Stimulated activated naive B cell treated with anti-CD40 and anti-IgM and Interleukin-4, amounts not matched to agents 10 μg/mL and 1 μg/mL and 100 μg/mL, for 72 hours (primary cell): ENCODE measurements around the gene C9.
"Not testable (repeated sequence)": the region's sequence is repeated elsewhere in the genome, so short reads cannot be mapped to it uniquely, and the experiment has no call there.

ENCODE experiments used
- ATAC-seq, 2 donors: fragments of 150-1000 bp; cut with Tn5 transposase; replicated peaks; 2 replicates each; pipeline ENCODE4 v1.10.0; 2021; ENCODE audit warnings: moderate library complexity in 1 of 2
- DNase-seq: peaks from one replicate; pipeline ENCODE4 v3.0.0; 2021
- H3K27ac Mint-ChIP-seq: one replicate; pipeline ENCODE4 v1.8.0; 2022; ENCODE audit warnings: mild to moderate bottlenecking, mixed read lengths
- H3K27me3 Mint-ChIP-seq, 2 donors: one replicate each; pipeline ENCODE4 v1.8.0; 2022; ENCODE audit warnings: mixed read lengths in 2 of 2
- H3K36me3 Mint-ChIP-seq, 2 donors: one replicate each; pipeline ENCODE4 v1.8.0; 2022; ENCODE audit warnings: mixed read lengths in 2 of 2, mild to moderate bottlenecking in 1 of 2
- H3K4me1 Mint-ChIP-seq, 2 donors: one replicate each; pipeline ENCODE4 v1.8.0; 2022; ENCODE audit warnings: mixed read lengths in 2 of 2, mild to moderate bottlenecking in 1 of 2
- H3K4me3 Mint-ChIP-seq, 2 donors: one replicate each; pipeline ENCODE4 v1.8.0; 2022; ENCODE audit warnings: mild to moderate bottlenecking in 2 of 2, mixed read lengths in 2 of 2, moderate library complexity in 1 of 2
- H3K9me3 Mint-ChIP-seq, 2 donors: one replicate each; pipeline ENCODE4 v1.8.0; 2022; ENCODE audit warnings: mixed read lengths in 2 of 2, mild to moderate bottlenecking in 1 of 2

C9 gene

GRCh38 chr5:39362646-39363045 lies 1.6 kb downstream of the C9 start:
- Mint-ChIP-seq H3K36me3 (no peaks in the 10 kb centered on the region), H3K4me3 (no peak overlapping the region), H3K27ac (no peak overlapping the region), H3K4me1 (no peaks in the 10 kb centered on the region), H3K9me3 (peaks cover 0 to 3% of the 10 kb centered on the region in 2 donors), H3K27me3 (peaks cover under 1 to 4% of the 10 kb centered on the region in 2 donors)
- DNase-seq (no peak), ATAC-seq (no peak)

DNA sequence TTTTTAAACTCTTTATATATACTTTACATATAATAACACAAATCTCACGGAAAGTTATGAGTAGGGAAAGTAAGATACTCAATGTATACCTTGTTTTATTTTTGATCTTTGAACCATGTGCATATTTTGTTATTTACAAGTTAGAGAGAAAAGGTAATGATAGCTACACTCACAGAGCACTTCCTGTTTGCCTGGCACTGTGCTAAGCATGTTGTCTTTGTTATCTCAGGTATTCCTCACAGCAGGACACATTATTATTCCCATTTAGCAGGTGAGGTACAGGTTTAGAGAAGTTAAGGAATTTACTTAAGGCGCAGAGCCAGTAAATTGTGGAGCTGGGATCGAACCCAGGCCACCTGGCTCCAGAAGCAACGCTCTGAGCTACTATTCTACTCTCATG lies 3.0 kb downstream of the C9 start:
- H3K4me1 Mint-ChIP-seq, result no peaks in the 10 kb centered on the region
- peaks cover 0 to 3% of the 10 kb centered on the region in 2 donors for H3K9me3 Mint-ChIP-seq
- H3K4me3 Mint-ChIP-seq, result no peak overlapping the region
- no peak overlapping the region for H3K27ac Mint-ChIP-seq
- DNase-seq, result no peak
- no peaks in the 10 kb centered on the region for H3K36me3 Mint-ChIP-seq
- H3K27me3 Mint-ChIP-seq, result peaks cover 0 to 11% of the 10 kb centered on the region in 2 donors
- no peak for ATAC-seq

- Mint-ChIP-seq H3K4me1 (no peaks in the 10 kb centered on the region), H3K27ac (no peak overlapping the region)
These were observed 3.7 kb downstream of the C9 start for GRCh38 chr5:39360471-39361111.

DNA sequence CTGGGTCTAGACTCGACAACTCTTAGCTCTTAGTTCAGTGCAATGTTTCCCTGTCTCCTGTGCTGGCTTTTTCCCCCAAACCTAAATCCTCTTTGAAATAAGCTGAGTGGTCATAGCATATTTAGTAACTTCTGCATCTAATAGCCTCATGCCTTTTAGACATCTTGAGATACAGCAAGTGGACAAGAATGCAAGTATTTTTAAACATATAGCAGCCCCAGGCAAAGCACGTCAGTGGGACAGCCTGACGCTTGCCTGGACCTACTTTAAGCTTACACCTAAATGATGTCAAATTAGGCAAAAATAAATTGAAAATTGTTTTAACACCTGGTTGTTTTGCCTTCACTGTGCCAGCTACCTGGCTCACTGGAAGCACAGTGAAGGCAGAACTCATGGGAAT lies 8.0 kb downstream of the C9 start:
- no peak for ATAC-seq
- H3K4me1 Mint-ChIP-seq, result peaks cover 3 to 11% of the 10 kb centered on the region in 2 donors
- H3K27me3 Mint-ChIP-seq, result peaks cover 0 to 11% of the 10 kb centered on the region in 2 donors
- H3K27ac Mint-ChIP-seq, result no peak overlapping the region
- H3K9me3 Mint-ChIP-seq, result peaks cover 14 to 16% of the 10 kb centered on the region in 2 donors
- H3K36me3 Mint-ChIP-seq, result peaks cover 0 to 3% of the 10 kb centered on the region in 2 donors
- no peak overlapping the region for H3K4me3 Mint-ChIP-seq
- DNase-seq, result no peak

More at GRCh38 chr5:39360471-39361111, 3.7 kb downstream of the C9 start:
- H3K36me3 Mint-ChIP-seq, result no peaks in the 10 kb centered on the region
- DNase-seq, result no peak
- H3K9me3 Mint-ChIP-seq, result peaks cover 0 to 3% of the 10 kb centered on the region in 2 donors
- no peak overlapping the region for H3K4me3 Mint-ChIP-seq
- no peak for ATAC-seq
- peaks cover 0 to 11% of the 10 kb centered on the region in 2 donors for H3K27me3 Mint-ChIP-seq

- Mint-ChIP-seq H3K27ac (no peak overlapping the region), H3K4me3 (no peak overlapping the region), H3K36me3 (peaks cover 0 to 3% of the 10 kb centered on the region in 2 donors), H3K27me3 (peaks cover 0 to 11% of the 10 kb centered on the region in 2 donors), H3K4me1 (peaks cover 3 to 11% of the 10 kb centered on the region in 2 donors), H3K9me3 (peaks cover 16% of the 10 kb centered on the region in 2 donors)
- ATAC-seq, result no peak
- DNase-seq, result no peak
These were observed 9.0 kb downstream of the C9 start for GRCh38 chr5:39355324-39355723.

DNA sequence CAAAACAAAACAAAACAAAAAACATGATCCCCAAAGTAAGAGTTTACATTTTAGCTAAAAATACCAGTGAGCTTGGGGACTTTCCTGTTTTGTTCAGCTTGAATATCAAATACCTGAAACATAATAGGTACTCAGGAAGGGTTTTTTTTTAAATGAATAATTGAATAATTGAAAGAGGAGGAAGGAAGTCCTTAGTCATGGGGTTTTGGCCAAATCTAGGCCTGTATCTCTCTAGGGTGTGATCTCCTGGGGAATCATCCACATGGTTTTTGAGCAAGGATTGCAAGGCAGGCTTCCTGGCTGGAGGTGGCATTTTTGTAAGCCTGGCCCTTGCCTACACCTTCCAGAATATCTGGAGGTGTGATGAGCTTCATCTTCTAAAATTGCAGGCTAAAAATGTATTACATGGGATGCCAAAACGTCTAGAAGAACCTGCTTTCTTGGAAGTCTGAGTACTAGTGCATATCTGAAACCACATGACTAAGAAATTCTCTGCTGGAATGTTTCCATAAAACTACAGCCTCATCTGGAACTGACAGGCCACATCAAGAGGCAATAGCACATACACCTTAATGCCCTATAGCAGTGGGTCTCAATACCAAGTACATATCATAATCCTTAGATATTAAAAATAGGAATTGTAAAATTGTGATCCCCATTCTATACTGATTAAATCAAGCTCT lies 10.4 kb downstream of the C9 start:
- H3K4me3 Mint-ChIP-seq, result no peak overlapping the region
- H3K27ac Mint-ChIP-seq, result no peak overlapping the region
- H3K27me3 Mint-ChIP-seq, result peaks cover 0 to 11% of the 10 kb centered on the region in 2 donors
- peaks cover 3 to 11% of the 10 kb centered on the region in 2 donors for H3K4me1 Mint-ChIP-seq
- H3K9me3 Mint-ChIP-seq, result peaks cover 24 to 28% of the 10 kb centered on the region in 2 donors
- H3K36me3 Mint-ChIP-seq, result peaks cover 0 to 3% of the 10 kb centered on the region in 2 donors
- ATAC-seq (peak; percentile 82 to 84), DNase-seq (no peak)

GRCh38 chr5:39352951-39353350 lies 11.3 kb downstream of the C9 start:
- Mint-ChIP-seq H3K4me3 (no peak overlapping the region), H3K36me3 (peaks cover 0 to 3% of the 10 kb centered on the region in 2 donors), H3K4me1 (peaks cover 3 to 11% of the 10 kb centered on the region in 2 donors), H3K27me3 (peaks cover 0 to 11% of the 10 kb centered on the region in 2 donors), H3K9me3 (peaks cover 24 to 28% of the 10 kb centered on the region in 2 donors), H3K27ac (no peak overlapping the region)
- ATAC-seq, result no peak
- no peak for DNase-seq

DNA sequence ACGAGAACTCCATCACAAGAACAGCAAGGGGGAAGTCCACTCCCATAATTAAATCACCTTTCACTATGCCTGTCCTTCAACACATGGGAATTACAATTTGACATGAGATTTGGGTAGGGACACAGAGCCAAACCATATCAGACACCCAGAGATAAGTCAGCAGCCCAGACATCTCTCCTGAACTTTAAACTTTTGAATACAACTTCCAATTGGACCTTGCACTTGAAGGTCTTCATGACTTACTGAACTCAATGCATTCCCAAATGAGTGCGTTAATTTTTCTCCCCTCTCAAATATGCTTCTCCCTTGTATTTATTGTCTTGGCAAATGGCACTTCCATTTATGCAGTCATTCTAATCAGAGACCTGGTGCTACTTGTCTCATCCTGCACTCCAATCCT lies 12.1 kb downstream of the C9 start:
- Mint-ChIP-seq H3K27ac (no peak overlapping the region), H3K36me3 (peaks cover 0 to 3% of the 10 kb centered on the region in 2 donors), H3K4me3 (no peak overlapping the region), H3K4me1 (peaks cover 3 to 11% of the 10 kb centered on the region in 2 donors), H3K27me3 (peaks cover 0 to 6% of the 10 kb centered on the region in 2 donors), H3K9me3 (peaks cover 24 to 28% of the 10 kb centered on the region in 2 donors)
- DNase-seq (no peak), ATAC-seq (no peak)

GRCh38 chr5:39349484-39349883 lies 14.8 kb downstream of the C9 start:
- peaks cover 24 to 28% of the 10 kb centered on the region in 2 donors for H3K9me3 Mint-ChIP-seq
- peaks cover 2 to 7% of the 10 kb centered on the region in 2 donors for H3K27me3 Mint-ChIP-seq
- peaks cover 0 to 3% of the 10 kb centered on the region in 2 donors for H3K36me3 Mint-ChIP-seq
- H3K4me1 Mint-ChIP-seq, result peaks cover 3 to 11% of the 10 kb centered on the region in 2 donors
- H3K4me3 Mint-ChIP-seq, result no peak overlapping the region
- H3K27ac Mint-ChIP-seq, result no peak overlapping the region
- DNase-seq, result no peak
- no peak for ATAC-seq

- Mint-ChIP-seq H3K27ac (no peak overlapping the region), H3K36me3 (no peaks in the 10 kb centered on the region), H3K4me1 (peaks cover 5 to 9% of the 10 kb centered on the region in 2 donors), H3K27me3 (peaks cover 33 to 44% of the 10 kb centered on the region in 2 donors), H3K4me3 (no peak overlapping the region), H3K9me3 (no peaks in the 10 kb centered on the region)
- ATAC-seq (no peak), DNase-seq (no peak)
These were observed 21.8 kb downstream of the C9 start for GRCh38 chr5:39342460-39342859.

DNA sequence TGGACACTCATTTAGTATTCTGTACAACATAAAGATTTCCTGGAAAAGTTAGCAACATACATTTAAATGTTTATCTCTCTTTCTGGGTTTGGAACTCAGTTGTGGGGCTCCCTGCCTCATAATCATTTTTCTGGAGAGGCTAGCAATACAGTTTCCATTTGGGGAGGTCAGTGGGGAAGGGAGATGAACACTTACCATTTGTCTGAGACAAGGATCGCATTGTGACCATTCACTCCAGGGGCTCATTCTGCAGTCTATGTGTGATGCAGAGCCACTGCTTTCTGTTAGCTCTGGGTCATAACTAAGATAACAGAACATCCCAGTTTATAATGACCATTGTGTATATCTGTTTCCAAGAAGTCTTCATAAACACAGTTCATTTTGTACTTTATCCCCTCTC lies 22.4 kb downstream of the C9 start:
- peaks cover 8 to 14% of the 10 kb centered on the region in 2 donors for H3K4me1 Mint-ChIP-seq
- ATAC-seq, result no peak
- no peaks in the 10 kb centered on the region for H3K9me3 Mint-ChIP-seq
- no peak overlapping the region for H3K27ac Mint-ChIP-seq
- H3K27me3 Mint-ChIP-seq, result peaks cover 33 to 44% of the 10 kb centered on the region in 2 donors
- no peak overlapping the region for H3K4me3 Mint-ChIP-seq
- no peaks in the 10 kb centered on the region for H3K36me3 Mint-ChIP-seq
- no peak for DNase-seq

GRCh38 chr5:39340506-39340905 lies 23.8 kb downstream of the C9 start:
- Mint-ChIP-seq H3K9me3 (no peaks in the 10 kb centered on the region), H3K36me3 (no peaks in the 10 kb centered on the region), H3K4me3 (no peak overlapping the region), H3K27ac (no peak overlapping the region), H3K27me3 (peaks cover 35 to 47% of the 10 kb centered on the region in 2 donors), H3K4me1 (peaks cover 9 to 14% of the 10 kb centered on the region in 2 donors)
- DNase-seq, result no peak
- ATAC-seq, result no peak

DNA sequence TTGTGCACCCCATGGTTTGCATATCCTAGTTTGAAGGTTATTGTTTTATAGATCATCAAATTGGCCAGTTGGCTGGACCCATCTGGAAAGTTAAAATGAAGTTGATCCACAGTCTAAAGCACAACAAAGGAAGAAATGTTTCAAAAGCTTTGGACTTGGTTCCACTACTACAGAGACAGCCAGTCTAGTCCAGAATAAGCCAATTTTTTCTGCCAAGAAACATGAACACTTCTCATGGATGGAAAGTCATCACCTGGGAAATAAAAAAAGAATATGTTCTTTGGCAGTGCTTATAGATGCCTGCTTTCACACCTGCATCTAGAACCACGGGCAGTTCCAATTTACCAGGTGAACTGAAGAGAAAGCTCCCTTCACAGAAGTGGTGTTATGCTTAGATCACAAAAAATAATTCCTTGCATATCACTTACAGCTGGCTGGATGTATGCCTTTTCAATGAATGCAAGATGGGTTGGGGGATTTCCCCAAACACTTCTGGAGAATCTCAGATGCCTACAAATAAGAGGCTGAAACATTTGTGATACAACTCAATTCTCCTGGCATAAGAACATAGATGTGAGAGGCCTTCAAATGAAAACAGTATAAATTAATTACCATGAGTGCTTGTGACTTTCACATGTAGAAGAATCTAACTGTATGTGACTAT lies 26.9 kb downstream of the C9 start:
- no peak overlapping the region for H3K27ac Mint-ChIP-seq
- H3K9me3 Mint-ChIP-seq, result peaks cover 0 to 3% of the 10 kb centered on the region in 2 donors
- peaks cover 9 to 14% of the 10 kb centered on the region in 2 donors for H3K4me1 Mint-ChIP-seq
- H3K36me3 Mint-ChIP-seq, result peaks cover 0 to 3% of the 10 kb centered on the region in 2 donors
- peaks cover 19 to 34% of the 10 kb centered on the region in 2 donors for H3K27me3 Mint-ChIP-seq
- DNase-seq, result no peak
- ATAC-seq, result peak; percentile 78 to 85
- H3K4me3 Mint-ChIP-seq, result no peak overlapping the region

DNA sequence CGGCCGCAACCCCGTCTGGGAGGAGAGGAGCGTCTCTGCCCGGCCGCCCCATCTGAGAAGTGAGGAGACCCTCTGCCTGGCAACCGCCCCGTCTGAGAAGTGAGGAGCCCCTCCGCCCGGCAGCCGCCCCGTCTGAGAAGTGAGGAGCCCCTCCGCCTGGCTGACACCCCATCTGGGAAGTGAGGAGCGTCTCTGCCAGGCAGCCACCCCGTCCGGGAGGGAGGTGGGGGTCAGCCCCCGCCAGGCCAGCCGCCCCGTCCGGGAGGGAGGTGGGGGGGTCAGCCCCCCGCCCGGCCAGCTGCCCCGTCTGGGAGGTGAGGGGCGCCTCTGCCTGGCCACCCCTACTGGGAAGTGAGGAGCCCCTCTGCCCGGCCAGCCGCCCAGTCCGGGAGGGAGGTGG lies 30.0 kb downstream of the C9 start:
- not testable (repeated sequence) for ATAC-seq, H3K27ac Mint-ChIP-seq, DNase-seq, H3K36me3 Mint-ChIP-seq, H3K27me3 Mint-ChIP-seq, H3K4me3 Mint-ChIP-seq, H3K9me3 Mint-ChIP-seq
- H3K4me1 Mint-ChIP-seq, result peaks cover 9 to 14% of the 10 kb centered on the region in 2 donors
